Esophagus squamous epithelium (tissue), 4 donors: ENCODE data around the gene EXPH5.

Experiments
- CTCF ChIP-seq, 6 experiments: fragments of 450-650 bp in 4 of 6; fragments of 200-600 bp in 2 of 6; sonication (generic) in 2 of 6; IDR thresholded peaks; one replicate each; pipeline ENCODE4 v1.5.1; 2016 to 2019; ENCODE audit warnings: antibody characterized with exemption in 6 of 6, mild to moderate bottlenecking in 4 of 6, moderate library complexity in 4 of 6
- POLR2A ChIP-seq, 4 donors: fragments of 450-650 bp; IDR thresholded peaks; one replicate each; pipeline ENCODE4 v1.6.1; 2017; ENCODE audit warnings: antibody characterized with exemption in 4 of 4, mild to moderate bottlenecking in 4 of 4, moderate library complexity in 3 of 4

- no peak for TF ChIP-seq POLR2A (IDR thresholded peaks at IDR 0.05)
- TF ChIP-seq CTCF (IDR thresholded peaks at IDR 0.05), result no peak
Measured at GRCh38 chr11:108636222-108636621, 42.7 kb upstream of the EXPH5 start.
